SU-DHL-6 (cell line): Measurements from ENCODE around the gene SUSD6.

Source experiments
- EZH2phosphoT487 ChIP-seq: fragments of 200-600 bp; sonication (generic), shearing (Covaris generic); conservative IDR thresholded peaks from 2 replicates; pipeline ENCODE4 v1.6.1; 2018; ENCODE audit warnings: mild to moderate bottlenecking, antibody characterized with exemption, low read length, moderate library complexity, mixed read lengths
- TF ChIP-seq, protein P1 (sequence below): fragments of 200-600 bp; sonication (generic); IDR thresholded peaks from one replicate; pipeline ENCODE4 v1.5.1; 2017; ENCODE audit warnings: antibody characterized with exemption, mild to moderate bottlenecking, low read length, moderate library complexity; ENCODE audit not compliant: insufficient read depth, poor library complexity, severe bottlenecking

DNA sequence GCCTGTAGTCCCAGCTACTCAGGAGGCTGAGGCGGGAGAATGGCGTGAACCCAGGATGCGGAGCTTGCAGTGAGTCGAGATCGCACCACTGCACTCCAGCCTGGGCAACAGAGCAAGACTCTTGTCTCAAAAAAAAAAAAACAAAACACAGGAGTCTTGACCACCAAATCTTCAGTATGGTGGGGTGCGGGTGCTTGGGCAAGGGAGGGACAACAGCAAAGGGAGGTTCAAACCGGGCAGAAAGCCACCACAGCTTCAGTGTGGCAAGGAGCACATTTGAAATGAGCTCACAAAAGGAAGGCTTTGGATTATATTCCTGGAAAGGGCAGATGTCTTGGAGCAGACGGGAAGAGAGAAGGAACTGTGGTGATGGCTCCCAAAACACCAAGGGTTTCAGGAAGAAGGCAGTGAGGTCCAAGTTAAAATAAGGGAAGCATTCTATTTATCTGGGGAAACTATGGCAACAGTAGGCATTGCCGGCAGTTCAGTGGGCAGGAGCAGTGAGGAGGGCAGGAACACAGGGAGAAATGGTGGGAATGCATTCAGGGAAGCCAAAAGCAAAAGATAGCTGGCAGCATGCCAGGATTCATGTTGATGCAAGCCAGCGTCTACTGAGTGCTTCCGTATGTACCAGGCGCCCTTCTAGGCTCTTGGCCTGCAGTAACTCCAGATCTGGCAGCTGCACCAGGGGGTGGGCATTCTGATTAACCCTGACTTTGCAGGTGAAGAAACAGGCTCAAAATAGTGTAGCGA, 104.5 kb downstream of the SUSD6 start:
- no peak for TF ChIP-seq EZH2phosphoT487
- TF ChIP-seq, protein P1, sequence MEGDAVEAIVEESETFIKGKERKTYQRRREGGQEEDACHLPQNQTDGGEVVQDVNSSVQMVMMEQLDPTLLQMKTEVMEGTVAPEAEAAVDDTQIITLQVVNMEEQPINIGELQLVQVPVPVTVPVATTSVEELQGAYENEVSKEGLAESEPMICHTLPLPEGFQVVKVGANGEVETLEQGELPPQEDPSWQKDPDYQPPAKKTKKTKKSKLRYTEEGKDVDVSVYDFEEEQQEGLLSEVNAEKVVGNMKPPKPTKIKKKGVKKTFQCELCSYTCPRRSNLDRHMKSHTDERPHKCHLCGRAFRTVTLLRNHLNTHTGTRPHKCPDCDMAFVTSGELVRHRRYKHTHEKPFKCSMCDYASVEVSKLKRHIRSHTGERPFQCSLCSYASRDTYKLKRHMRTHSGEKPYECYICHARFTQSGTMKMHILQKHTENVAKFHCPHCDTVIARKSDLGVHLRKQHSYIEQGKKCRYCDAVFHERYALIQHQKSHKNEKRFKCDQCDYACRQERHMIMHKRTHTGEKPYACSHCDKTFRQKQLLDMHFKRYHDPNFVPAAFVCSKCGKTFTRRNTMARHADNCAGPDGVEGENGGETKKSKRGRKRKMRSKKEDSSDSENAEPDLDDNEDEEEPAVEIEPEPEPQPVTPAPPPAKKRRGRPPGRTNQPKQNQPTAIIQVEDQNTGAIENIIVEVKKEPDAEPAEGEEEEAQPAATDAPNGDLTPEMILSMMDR = no peak
